Stimulated activated CD8-positive, alpha-beta memory T cell treated with anti-CD3 and anti-CD28 coated beads, Interleukin-7, amount 100 ng/mL, for 24 hours (primary cell): Measurements from ENCODE around the gene CSPG4.
"Not testable (repeated sequence)": the region's sequence is repeated elsewhere in the genome, so short reads cannot be mapped to it uniquely, and the experiment has no call there.

Source experiments
- DNase-seq: peaks from one replicate; pipeline ENCODE4 v3.0.0-alpha.2; 2020; ENCODE audit warnings: low read depth

Gene CSPG4

DNA sequence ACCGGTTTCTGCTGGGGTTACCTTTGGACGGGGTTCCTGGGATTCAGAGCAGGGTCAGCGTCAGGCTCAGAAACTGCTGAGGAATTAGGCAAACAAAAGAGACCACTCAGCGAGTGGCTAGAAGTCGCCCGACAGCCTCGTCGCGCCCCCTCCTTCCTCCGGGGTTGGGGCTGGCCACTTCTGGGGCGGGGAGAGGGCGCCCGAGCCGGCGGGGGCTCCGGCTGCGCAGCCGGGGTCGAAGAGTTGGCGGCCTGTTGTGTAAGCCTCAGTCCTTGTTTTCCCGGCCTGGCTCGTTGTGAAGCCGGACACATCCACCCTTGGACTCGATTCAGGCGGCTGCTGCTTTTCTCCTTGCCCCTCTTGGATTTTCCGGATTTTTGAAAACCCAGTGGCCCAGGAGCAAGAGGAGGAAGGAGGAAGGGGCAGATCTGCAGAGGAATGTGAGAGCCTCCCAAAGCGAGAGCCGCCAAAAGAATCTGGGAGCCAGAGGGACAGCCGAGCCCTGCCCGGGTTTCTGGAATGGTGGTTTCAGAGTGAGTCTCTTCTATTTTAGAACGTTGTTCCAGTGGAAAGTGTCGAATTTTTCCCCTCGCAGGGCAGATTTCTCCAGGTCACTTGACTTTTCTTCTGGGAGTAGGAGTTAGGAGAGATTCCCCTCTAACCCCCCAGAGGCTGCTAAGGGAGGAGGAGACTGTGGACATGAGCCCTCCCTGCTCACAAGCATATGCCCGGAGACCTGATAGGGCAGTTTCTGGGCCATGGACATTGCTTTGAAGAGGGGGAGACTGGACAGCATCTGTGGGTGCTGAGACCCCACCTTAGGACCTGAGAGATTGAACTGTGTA is 64.3 kb downstream of the CSPG4 start:
- no peak for DNase-seq

DNA sequence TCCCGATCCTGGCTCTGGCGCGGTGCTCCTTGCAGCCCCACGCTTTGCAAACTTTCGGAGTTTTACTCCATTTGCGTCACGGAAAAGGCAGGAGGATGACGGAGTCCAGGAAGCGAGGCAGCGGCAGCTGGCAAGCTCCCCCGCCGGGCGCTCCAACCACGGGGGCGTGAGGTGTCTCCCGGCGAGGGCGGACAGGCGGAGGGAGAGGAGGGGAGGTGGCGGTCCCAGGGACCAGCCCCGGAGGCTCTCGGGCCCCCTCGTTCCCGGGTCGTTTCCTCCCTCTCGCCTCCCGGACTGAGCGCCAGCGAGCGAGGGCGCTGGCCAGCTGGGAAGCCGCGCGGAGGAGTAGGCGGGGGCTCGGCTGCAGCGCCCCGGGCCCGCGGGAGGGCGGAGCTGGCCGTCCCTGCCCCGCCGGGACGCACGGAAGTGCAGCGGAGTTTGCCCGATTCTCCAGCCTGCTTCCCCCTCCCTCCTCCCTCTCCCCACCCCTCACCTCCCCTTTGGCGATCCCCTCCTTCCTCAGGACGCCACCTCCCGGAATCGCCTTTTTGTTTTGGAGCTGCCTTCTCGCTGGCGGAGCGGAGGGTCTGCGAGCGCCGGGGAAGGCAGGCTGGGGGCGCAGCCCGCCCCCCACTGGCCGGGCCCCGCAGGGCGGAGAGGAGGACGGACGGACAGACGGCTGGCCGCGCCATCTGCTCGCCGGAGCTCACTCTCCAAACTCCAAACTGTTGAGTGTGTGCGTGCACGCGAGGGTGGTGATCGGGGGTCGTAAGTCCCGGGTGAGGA is 65.1 kb downstream of the CSPG4 start, which contains the start of gene SNX33:
TSS of gene SNX33 (plus strand) at position 543 of the 786 bp plus-strand sequence. CDS start 1,191 bp downstream, outside the sequence.
- DNase-seq = peak; percentile 16

DNA sequence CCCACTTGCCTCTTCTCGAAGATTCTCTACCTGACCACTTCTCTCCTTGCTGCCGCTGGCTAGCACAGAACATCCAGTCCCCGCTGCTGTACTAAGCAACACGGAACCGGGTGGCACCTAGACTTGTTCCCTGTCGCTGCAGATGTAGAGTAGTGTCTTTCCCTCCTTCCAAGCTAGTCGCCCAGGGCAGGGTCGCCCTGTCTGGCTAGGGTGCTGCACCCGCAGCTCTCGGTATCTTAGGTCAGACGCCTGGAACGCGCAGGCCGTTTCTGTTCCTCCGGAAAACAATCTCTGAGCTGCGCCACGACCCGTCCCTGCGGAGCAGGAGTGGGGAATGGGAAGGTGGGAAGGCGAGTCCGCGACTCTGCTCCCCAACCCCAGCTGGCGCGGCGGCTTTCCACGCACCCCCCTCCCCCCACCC is 65.7 kb downstream of the CSPG4 start:
- DNase-seq = no peak

DNA sequence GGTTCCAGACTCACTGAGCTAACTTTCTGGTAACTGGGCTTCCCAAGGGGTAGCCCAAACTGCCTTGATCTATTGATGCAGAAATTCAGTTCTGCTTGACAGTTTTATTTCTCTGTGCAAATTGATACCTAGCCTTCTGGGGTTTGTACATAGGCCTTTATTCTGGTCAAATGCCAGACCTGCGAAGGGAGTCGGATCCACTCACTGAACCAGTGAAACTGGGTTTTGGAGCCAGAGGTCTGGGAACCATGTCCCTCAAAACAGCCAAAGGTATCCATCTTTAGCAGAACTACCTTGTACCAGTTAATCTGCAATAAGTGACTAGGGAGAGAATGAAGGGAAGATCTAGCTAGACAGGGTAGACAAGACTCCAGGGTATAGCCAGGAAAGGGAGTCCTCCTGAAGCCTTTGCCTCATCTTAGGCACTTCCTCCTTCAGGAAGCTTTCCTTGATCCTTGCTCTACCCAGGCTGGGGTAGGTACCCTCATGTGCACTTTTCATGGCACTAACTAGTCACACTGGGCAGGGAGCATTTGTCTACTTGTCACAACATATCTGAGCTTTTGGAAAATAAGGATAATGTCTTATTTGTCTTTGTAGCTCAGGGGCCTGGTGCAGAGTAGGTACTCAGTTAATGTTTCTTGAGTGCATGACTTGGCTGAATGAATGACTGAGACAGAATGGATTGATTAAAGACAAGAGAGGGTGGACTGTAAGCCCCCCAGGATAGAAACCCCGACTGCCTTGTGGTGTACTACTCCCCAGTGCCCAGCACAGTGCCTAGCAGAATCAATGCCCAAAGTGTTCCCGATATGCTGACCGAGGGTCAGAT is 66.3 kb downstream of the CSPG4 start:
- DNase-seq = no peak

DNA sequence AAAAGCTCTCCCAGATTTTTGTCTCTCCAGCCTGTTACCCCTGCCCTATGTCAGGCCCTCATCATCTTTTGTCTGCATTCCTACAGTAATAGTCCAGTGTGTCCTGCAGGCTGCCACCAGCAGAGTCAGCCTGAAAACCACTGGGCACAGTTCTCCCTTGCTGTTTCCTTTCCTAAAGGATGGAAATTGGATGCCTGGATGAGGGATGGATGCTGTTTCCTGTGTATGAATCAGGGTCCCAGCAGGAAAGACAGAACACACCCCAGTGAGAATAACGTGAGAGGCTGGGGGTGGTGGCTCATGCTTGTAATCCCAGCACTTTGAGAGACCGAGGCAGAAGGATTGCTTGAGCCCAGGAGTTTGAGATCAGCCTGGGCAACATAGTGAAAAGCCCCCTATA is 68.3 kb downstream of the CSPG4 start:
- DNase-seq = no peak

DNA sequence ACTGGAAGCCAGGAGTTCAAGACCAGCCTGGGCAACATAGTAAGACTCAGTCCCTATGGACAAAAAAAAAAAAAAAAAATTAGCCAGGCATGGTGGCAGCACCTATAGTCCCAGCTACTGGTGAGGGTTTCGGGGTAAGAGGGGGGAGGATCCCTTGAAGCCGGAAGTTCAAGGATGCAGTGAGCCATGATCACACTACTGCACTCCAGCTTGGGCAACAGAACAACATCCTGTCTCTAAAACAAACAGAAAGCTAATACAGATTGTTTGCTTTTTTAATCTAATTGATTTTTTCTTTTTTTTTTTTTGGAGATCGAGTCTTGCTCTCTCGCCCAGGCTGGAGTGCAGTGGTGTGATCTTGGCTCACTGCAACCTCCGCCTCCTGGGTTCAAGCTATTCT is 71.0 kb downstream of the CSPG4 start:
- DNase-seq = no peak

DNA sequence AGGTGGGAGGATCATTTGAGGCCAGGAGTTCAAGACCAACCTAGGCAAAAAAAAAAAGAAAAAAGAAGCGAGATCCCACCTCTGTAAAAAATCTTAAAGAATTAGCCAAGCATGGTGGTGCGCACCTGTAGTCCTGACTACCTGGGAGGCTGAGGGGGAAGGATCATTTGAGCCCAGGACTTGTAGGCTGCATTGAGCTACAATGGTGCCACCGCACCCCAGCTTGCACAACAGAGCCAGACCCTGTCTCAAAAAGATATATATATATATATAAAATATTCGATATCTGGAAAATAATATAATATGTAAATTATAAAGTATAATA is 71.5 kb downstream of the CSPG4 start:
- DNase-seq = no peak

DNA sequence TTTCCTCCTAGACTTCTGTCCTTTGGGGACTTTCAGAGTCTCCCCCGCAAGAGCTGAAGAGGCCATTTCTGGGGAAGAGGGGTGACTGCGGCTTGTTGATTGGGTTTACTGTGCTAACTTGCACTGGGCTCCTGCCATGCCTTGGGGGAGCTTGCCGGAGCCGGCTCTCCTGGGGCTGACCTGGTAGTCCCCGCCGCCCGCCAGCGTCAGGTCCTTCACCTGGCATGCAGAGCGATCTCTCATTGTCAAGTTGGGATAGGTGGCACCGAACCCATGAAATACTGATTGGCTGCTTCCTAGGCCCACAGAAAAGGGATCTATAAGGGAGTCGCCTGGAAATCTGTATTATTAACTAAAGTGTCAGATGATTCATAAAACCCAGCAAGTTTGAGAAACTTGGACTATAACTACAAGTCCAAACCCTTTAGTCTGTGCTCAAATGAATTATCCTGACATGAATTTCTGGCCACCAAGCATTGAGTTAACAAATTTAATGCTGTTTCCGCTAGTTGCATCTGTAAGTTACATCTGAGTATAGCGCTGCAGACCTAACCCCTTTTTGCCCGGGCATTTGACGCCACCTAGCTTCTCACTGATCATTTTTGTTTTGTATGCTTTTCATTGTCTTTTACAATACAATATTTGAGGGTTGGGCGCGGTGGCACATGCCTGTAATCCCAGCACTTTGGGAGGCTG is 72.0 kb downstream of the CSPG4 start:
- DNase-seq = peak; percentile 41

DNA sequence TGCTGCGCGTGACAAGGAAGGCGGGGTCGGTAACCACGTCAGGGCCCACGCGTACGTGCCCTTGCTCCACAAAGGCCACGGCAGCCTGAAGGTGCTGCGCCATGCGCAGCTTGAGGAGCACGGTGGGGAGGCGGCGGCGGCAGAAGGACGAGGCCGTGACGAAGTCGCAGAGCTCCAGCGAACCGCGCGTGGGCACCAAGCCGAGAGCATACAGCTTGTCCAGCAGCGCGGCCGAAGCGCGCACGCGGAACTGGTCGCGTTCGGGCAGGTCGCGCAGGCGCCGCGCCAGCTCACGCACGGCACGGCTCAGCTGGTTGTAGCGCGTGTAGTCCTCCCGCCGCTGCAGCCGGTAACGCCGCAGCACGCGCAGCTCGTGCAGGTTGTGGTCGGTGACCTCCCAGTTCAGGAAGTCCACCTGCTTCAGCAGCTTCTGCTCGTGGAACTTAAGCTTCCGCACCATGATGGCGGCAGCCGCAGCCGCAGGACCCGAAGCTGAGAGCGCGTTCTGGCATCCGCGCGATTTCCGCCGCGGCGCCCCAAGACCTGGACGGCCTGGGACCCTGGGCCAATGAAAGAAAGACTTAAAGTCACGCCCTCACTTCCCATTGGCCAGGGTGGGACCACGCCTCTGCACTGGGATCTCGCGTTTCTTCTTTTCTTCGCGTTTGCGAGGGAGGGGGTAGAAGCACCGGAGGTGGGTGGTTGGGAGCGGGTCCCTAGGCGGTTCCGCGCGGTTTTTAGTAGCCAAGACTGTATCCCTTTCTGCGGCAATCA is 72.8 kb downstream of the CSPG4 start, which contains the start of gene IMP3:
TSS of gene IMP3 (minus strand) at position 516 of the 774 bp plus-strand sequence. CDS start at position 460, 56 bp downstream.
- peak; percentile 82 for DNase-seq

DNA sequence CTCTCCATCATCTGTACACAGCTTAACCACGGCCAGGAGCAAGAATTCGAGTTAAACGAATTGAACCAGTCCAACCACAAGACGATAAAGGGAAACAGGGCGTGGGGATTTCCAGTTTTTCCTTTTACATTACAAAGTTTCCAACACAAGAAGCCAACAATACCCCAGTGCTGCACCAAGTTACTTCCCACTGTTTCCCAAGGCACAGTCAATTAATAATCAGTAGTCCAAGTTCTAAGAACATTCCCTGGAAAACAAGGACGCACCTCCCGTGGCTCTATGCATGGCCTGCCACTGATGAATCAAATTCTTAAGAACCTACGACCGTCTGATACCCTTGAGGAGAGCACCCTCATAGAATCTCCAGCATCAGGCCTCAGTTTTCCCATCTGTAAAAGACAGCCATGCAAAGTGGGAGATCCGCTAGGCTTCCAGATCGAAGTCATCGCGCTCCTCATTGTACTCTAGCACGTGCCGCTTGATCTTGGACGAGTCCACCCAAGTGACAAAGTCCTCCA is 73.4 kb downstream of the CSPG4 start:
- DNase-seq = no peak

DNA sequence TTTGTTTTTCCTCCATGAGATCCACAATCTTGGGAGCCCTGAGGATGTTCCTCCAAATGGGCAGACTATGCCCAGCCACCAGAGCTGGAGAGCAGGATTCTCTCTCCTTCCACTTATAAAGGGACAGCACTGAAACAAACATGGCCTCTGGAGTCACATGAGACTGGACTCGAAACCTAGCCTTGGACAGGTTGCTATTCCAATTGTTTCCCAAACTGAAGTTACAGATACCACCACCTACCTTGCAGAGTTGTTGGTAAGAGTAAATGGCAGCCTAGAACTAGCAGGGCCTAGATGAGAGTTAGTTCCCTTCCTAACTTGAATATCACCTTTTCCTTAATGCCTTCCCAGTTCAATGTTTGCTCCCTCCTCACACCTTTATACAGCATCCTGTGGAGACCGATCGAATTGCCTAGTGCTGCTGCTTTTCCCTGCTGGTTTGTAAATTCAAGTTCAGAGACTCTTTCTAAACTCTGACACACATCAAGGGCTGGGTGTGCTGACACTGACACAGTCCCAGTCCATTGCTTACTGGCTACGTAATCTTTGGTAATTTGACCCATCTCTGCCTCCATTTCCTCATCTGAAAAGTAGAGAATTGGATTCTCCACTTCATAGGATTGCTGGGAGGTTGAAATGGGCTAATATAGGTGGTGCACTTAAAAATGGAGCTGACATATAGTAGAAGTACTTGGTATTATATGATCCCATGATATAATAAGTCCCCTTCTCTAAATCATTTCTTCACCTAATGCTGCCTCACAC is 75.2 kb downstream of the CSPG4 start:
- no peak for DNase-seq

DNA sequence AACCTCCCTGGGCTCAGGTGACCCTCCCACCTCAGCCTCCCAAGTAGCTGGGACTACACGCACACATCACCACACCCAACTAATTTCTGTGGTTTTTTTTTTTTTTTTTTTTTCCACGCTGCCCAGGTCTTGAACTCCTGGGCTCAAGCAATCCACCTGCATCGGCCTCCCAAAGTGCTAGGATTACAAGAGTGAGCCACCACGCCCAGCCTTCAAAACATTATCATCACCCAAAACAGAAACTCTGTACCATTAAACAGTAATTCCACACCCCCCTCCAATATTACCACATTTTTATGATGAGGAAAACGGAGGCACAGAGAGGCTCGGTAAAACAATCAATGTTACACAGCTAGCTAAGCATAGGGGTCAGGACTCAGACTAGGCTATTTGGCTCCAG is 76.6 kb downstream of the CSPG4 start:
- no peak for DNase-seq

DNA sequence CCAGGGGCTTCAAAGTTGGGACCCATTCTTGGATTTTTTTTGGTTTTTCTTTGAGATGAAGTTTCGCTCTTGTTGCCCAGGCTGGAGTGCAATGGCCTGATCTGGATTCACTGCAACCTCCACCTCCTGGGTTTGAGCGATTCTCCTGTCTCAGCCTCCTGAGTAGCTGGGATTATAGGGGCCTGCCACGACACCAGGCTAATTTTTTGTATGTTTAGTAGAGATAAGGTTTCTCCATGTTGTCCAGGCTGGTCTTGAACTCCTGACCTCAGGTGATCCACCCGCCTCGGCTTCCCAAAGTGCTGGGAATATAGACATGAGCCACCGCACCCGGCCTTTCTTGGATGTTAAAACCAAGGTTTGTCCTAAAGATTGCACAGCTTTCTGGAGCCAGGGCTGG is 78.7 kb downstream of the CSPG4 start:
- not testable (repeated sequence) for DNase-seq

DNA sequence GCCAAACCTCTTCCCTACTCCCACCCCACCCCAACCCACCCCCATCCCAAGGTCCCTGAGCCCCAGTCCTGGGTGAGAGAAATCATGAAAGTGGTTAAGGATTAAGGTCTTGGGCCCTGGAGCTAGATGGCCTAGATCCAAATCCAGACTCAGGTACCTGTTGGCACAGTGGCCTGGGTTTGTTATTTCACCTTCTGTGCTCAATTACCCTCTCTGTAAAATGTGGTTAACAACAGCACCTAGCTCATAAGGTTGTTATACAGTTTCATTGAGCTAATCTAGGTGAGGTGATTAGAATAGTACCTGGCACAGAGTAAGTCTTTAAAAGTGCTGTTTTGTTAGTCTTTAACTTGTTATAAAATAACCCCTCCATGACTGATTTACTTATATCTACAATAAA is 80.7 kb downstream of the CSPG4 start:
- no peak for DNase-seq

DNA sequence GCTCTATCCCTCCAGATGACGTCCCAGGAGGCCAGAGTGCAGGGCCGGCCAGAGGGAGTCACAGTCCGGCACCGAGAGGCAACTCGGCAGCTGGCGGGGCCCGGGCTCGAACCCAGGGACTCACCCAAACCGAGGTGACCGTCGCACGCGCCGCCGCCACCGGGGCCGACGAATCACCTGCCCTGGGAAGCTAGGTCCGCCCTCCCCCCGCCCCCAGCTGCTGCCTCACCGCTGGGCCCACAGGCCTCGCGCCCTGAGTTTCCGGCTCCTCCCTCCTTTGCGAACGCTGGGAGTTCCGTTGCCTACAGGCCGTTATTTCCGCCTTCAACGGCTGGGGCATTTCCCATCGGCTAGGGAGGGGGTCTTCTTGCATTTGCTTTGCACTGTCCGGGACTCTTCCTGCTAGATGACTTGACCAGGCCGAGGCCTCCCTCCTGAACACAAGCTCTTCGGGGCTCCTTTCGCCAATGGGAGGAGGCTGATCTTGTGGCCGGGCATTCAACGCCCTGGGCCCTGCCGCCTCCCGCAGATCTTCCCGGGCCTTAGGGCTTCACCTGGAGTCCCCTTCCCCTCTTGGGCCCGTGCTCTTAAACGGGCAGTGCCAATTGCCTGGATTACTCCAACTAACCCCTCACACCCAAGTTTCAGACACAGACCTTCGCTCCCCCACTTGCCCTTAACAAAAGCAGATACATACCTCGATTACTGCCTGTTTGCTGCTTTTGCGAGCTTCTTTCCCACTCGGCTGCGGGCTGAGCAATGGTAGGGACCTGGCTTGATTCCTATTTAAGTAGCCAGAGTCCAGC is 86.9 kb downstream of the CSPG4 start, which contains the start of gene SNUPN:
TSS of gene SNUPN (minus strand) at position 184 of the 806 bp plus-strand sequence. CDS start 4,674 bp downstream, outside the sequence.
- peak; percentile 84 for DNase-seq
